PC-3 (cell line): Measurements from ENCODE around the gene KLK8.

ENCODE experiments used
- EZH2 ChIP-seq: fragments of 300-600 bp; sonication (generic); IDR thresholded peaks from one replicate; pipeline ENCODE4 v1.6.1; 2017; ENCODE audit warnings: antibody characterized with exemption, mild to moderate bottlenecking, low read length; ENCODE audit not compliant: unreplicated experiment
- TF ChIP-seq, protein P1 (sequence below): fragments of 300-600 bp; sonication (generic); conservative IDR thresholded peaks from 2 replicates; pipeline ENCODE4 v1.5.1; 2017; ENCODE audit warnings: antibody characterized with exemption, low read depth, mild to moderate bottlenecking, low read length

DNA sequence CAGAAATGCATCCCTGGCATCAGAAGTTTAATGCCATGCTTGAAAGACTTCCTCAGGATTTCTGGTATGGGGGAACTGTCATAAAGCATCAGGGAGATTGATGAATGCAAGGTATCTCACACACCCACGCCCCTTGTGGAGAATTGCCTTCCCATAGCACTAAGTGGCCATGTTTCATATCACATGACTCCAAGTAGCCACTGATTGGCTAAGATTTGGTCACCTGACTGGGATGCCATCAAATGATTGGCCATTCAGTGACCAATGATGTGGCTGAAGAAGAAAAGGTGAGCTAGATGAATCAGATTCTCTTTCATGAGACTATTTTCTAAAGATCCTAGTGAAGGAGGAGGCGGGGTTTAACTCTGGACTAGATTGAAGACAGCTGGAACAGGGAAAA lies 7.3 kb downstream of the KLK8 start:
- TF ChIP-seq, protein P1, sequence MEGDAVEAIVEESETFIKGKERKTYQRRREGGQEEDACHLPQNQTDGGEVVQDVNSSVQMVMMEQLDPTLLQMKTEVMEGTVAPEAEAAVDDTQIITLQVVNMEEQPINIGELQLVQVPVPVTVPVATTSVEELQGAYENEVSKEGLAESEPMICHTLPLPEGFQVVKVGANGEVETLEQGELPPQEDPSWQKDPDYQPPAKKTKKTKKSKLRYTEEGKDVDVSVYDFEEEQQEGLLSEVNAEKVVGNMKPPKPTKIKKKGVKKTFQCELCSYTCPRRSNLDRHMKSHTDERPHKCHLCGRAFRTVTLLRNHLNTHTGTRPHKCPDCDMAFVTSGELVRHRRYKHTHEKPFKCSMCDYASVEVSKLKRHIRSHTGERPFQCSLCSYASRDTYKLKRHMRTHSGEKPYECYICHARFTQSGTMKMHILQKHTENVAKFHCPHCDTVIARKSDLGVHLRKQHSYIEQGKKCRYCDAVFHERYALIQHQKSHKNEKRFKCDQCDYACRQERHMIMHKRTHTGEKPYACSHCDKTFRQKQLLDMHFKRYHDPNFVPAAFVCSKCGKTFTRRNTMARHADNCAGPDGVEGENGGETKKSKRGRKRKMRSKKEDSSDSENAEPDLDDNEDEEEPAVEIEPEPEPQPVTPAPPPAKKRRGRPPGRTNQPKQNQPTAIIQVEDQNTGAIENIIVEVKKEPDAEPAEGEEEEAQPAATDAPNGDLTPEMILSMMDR: no peak
- no peak for TF ChIP-seq EZH2
